Upper lobe of left lung (tissue), 4 donors: ENCODE measurements around the gene TDRD6.

Experiments used
- CTCF ChIP-seq, 6 experiments: fragments of 450-650 bp in 4 of 6; fragments of 200-600 bp in 2 of 6; sonication (generic) in 2 of 6; IDR thresholded peaks; one replicate each; pipeline ENCODE4 v1.5.1; 2016 to 2019; ENCODE audit warnings: antibody characterized with exemption in 6 of 6
- EP300 ChIP-seq, 4 donors: sonication (generic); formaldehyde crosslinking; IDR thresholded peaks; one replicate each; pipeline ENCODE4 v1.5.1; 2017; ENCODE audit warnings: antibody characterized with exemption in 4 of 4, control low read depth in 2 of 4
- POLR2A ChIP-seq, 4 donors: fragments of 450-650 bp; IDR thresholded peaks; one replicate each; pipeline ENCODE4 v1.5.1; 2016 to 2017; ENCODE audit warnings: antibody characterized with exemption in 4 of 4, mild to moderate bottlenecking in 2 of 4
- POLR2AphosphoS5 ChIP-seq, 2 donors: sonication (generic); formaldehyde crosslinking; IDR thresholded peaks; one replicate each; pipeline ENCODE4 v1.5.1; 2017; ENCODE audit warnings: antibody characterized with exemption in 2 of 2

DNA sequence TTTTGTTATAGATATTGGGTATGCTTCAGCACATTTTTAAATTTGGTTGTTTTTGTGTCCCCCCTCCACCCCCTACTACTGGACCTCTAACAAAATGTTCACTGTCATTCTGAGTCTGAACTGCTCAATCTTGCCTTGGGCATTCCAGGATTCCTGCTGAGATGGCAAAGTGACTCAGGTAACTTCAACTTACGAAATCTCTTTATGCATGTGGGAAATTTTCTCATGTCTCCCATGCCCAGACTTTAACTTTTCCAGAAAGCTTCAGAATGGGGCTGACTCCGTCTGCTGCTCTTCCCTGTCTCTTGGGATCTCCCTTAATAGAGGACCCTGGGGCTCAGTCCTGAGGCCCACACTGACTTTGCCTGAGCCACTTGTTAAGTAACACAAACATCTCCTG, 49.0 kb upstream of the TDRD6 start:
- TF ChIP-seq POLR2A (IDR thresholded peaks at IDR 0.05) = no peak
- TF ChIP-seq EP300 (IDR thresholded peaks at IDR 0.05) = no peak
- no peak for TF ChIP-seq CTCF (IDR thresholded peaks at IDR 0.05)
- TF ChIP-seq POLR2AphosphoS5 (IDR thresholded peaks at IDR 0.05) = no peak
